HepG2 (cell line): Measurements from ENCODE around the gene KLHL11. TPM values are rescaled to one million over a fixed set of nuclear protein-coding genes. Genes with fewer than 3 reads are reported as not detected.

Source experiments
- ATAC-seq: fragments of 200-7000 bp; cut with Tn5 transposase; 3 replicates; pipeline ENCODE4 v1.9.1; 2020; ENCODE audit warnings: mild to moderate bottlenecking, moderate library complexity
- BruUV-seq: library from RNA; stranded (reverse); fragments of 400-500 nt; replicated peaks from 2 replicates; lab custom pipeline; 2021; lab: Mats Ljungman, UMichigan
- CTCF ChIA-PET: fragments of 300-600 bp; formaldehyde crosslinking; extraction: SDS; loops from one replicate; lab custom pipeline; 2021; ENCODE audit warnings: low total read pairs, inconsistent platforms, low intra/inter-chr PET ratio; lab: Yijun Ruan, JAX
- POLR2A ChIA-PET: fragments of 350-600 bp; sonication (Branson Sonifier 250); formaldehyde crosslinking; loops from one replicate; lab custom pipeline; 2020; ENCODE audit warnings: antibody characterized with exemption, inconsistent platforms; lab: Yijun Ruan, JAX
- DNase-seq: peaks from one replicate; pipeline ENCODE4 v3.0.0-alpha.2; 2015; ENCODE audit warnings: low spot score
- FAIRE-seq: peaks from 3 replicates; lab custom pipeline; 2011; peaks lifted over from hg19 to GRCh38; lab: Jason Lieb, UNC
- H2AFZ ChIP-seq: one replicate; pipeline ENCODE4 v1.6.1; 2011; ENCODE audit warnings: low read length, inconsistent platforms
- H3K27ac ChIP-seq: fragments of 300-600 bp; 3 replicates; pipeline ENCODE4 v1.8.0; 2011; ENCODE audit warnings: mixed run types, mild to moderate bottlenecking, mixed read lengths, low read length, inconsistent platforms; ENCODE audit not compliant: insufficient read depth; ENCODE audit errors: extremely low read length
- H3K27me3 ChIP-seq, 2 experiments: fragments of 200-600 bp in 1 of 2; 2 replicates in 1 of 2; 3 replicates in 1 of 2; pipeline versions ENCODE4 v1.6.0 to v1.8.0; 2011; ENCODE audit warnings: low read length in 2 of 2, mild to moderate bottlenecking in 2 of 2, moderate library complexity in 2 of 2, inconsistent platforms in 1 of 2; ENCODE audit not compliant: insufficient read depth in 2 of 2, control insufficient read depth in 1 of 2
- H3K36me3 ChIP-seq, 2 experiments: fragments of 200-600 bp in 1 of 2; replicated peaks in 1 of 2; 2 replicates in 1 of 2; 3 replicates in 1 of 2; pipeline versions ENCODE4 v1.5.1 to v1.8.0; 2011; ENCODE audit warnings: low read length in 2 of 2, inconsistent platforms in 1 of 2; ENCODE audit not compliant: insufficient read depth in 2 of 2, control insufficient read depth in 1 of 2
- H3K4me1 ChIP-seq: 2 replicates; pipeline ENCODE4 v1.5.1; 2012; ENCODE audit warnings: low read length, inconsistent platforms; ENCODE audit not compliant: insufficient read depth
- H3K4me2 ChIP-seq: 2 replicates; pipeline ENCODE4 v1.6.0; 2011; ENCODE audit warnings: low read depth, low read length, inconsistent platforms
- H3K4me3 ChIP-seq, 3 experiments: fragments of 200-600 bp in 1 of 3; sonication (generic), shearing (Covaris generic) in 1 of 3; replicated peaks in 1 of 3; 2 replicates each; pipeline ENCODE4 v1.5.1; 2011 to 2016; ENCODE audit warnings: low read length in 3 of 3, inconsistent platforms in 2 of 3, low read depth in 2 of 3, mild to moderate bottlenecking in 2 of 3, control low read depth in 1 of 3, mixed read lengths in 1 of 3; ENCODE audit not compliant: insufficient read depth in 1 of 3
- H3K79me2 ChIP-seq: one replicate; pipeline ENCODE4 v1.6.1; 2011; ENCODE audit warnings: low read length, inconsistent platforms; ENCODE audit not compliant: insufficient read depth
- H3K9ac ChIP-seq: 2 replicates; pipeline ENCODE4 v1.6.0; 2011; ENCODE audit warnings: mild to moderate bottlenecking, low read depth, low read length, inconsistent platforms; ENCODE audit not compliant: insufficient read depth
- H3K9me3 ChIP-seq: 2 replicates; pipeline ENCODE4 v1.5.1; 2012; ENCODE audit warnings: mild to moderate bottlenecking, low read length
- H4K20me1 ChIP-seq: 2 replicates; pipeline ENCODE4 v1.6.0; 2011; ENCODE audit warnings: inconsistent platforms, mild to moderate bottlenecking, low read length, moderate library complexity; ENCODE audit not compliant: insufficient read depth
- DPF2 ChIP-seq: sonication (generic); formaldehyde crosslinking; IDR thresholded peaks from 2 replicates; pipeline ENCODE4 v1.4.0; 2020; ENCODE audit warnings: mild to moderate bottlenecking, low read depth, missing genetic modification reagents, borderline replicate concordance
- FOSL2 ChIP-seq: sonication (generic); formaldehyde crosslinking; IDR thresholded peaks from 2 replicates; pipeline ENCODE4 v1.4.0; 2020; ENCODE audit warnings: missing genetic modification reagents
- HNRNPK ChIP-seq: fragments of 200-400 bp; formaldehyde crosslinking; IDR thresholded peaks from 2 replicates; pipeline ENCODE4 v1.6.1; 2018; ENCODE audit warnings: low read length, low read depth, moderate library complexity, mild to moderate bottlenecking; ENCODE audit not compliant: poor library complexity, severe bottlenecking
- JUN ChIP-seq: sonication (generic); formaldehyde crosslinking; IDR thresholded peaks from 2 replicates; pipeline ENCODE4 v1.4.0; 2020; ENCODE audit warnings: mild to moderate bottlenecking, missing genetic modification reagents
- MAFG ChIP-seq: sonication (generic); formaldehyde crosslinking; IDR thresholded peaks from 2 replicates; pipeline ENCODE4 v1.5.1; 2020; ENCODE audit warnings: mild to moderate bottlenecking, missing genetic modification reagents
- MZF1 ChIP-seq: sonication (generic); formaldehyde crosslinking; IDR thresholded peaks from 2 replicates; pipeline ENCODE4 v1.8.1; 2023; ENCODE audit warnings: mild to moderate bottlenecking, missing genetic modification reagents, borderline replicate concordance
- PCBP1 ChIP-seq: fragments of 200-400 bp; formaldehyde crosslinking; IDR thresholded peaks from 2 replicates; pipeline ENCODE4 v1.6.1; 2017; ENCODE audit warnings: mild to moderate bottlenecking, low read depth, low read length, borderline replicate concordance
- PCBP2 ChIP-seq: fragments of 200-400 bp; formaldehyde crosslinking; optimal IDR thresholded peaks from 2 replicates; pipeline ENCODE3; 2018; ENCODE audit warnings: low read length, low read depth; ENCODE audit not compliant: poor library complexity, severe bottlenecking
- POGK ChIP-seq: sonication (generic); formaldehyde crosslinking; conservative IDR thresholded peaks from 2 replicates; pipeline ENCODE4 v1.8.0; 2022; ENCODE audit warnings: mild to moderate bottlenecking, moderate library complexity, missing genetic modification reagents
- ZC3H13 ChIP-seq: sonication (generic); formaldehyde crosslinking; IDR thresholded peaks from 2 replicates; pipeline ENCODE4 v1.8.1; 2023; ENCODE audit warnings: mild to moderate bottlenecking, missing genetic modification reagents, moderate library complexity
- ZNF235 ChIP-seq: sonication (generic); formaldehyde crosslinking; IDR thresholded peaks from 2 replicates; pipeline ENCODE4 v1.8.1; 2023; ENCODE audit warnings: mild to moderate bottlenecking, missing genetic modification reagents, borderline replicate concordance
- ZNF512 ChIP-seq: sonication (generic); formaldehyde crosslinking; IDR thresholded peaks from 2 replicates; pipeline ENCODE4 v1.4.0; 2020; ENCODE audit warnings: mild to moderate bottlenecking, missing genetic modification reagents
- ZNF724P ChIP-seq: sonication (generic); formaldehyde crosslinking; IDR thresholded peaks from 2 replicates; pipeline ENCODE4 v1.8.0; 2022; ENCODE audit warnings: missing genetic modification reagents, borderline replicate concordance
- ZNF780A ChIP-seq: sonication (generic); formaldehyde crosslinking; IDR thresholded peaks from 2 replicates; pipeline ENCODE4 v1.8.0; 2022; ENCODE audit warnings: mild to moderate bottlenecking, missing genetic modification reagents, moderate library complexity
- WGBS: methylation state at CpG from one replicate; pipeline ENCODE4 v1.1.6; 2017; ENCODE audit warnings: low lambda C conversion rate; 5-methylcytosine and 5-hydroxymethylcytosine counted together
- in situ Hi-C: cut with HindIII; loops from 2 replicates; pipeline ENCODE4 v1.10.0; 2017; ENCODE audit warnings: low pct_unique_long_range_greater_than_20kb; ENCODE audit not compliant: extremely low pct_ligation_motif_present
- intact Hi-C: fragments of 100-400 bp; cut with micrococcal nuclease; formaldehyde crosslinking; loops from one replicate; pipeline ENCODE4 v1.10.0; 2022; ENCODE audit not compliant: unreplicated experiment
- polyA plus RNA-seq, 8 experiments: library from polyadenylated mRNA; depleted of rRNA in 3 of 8; stranded (reverse) in 7 of 8; unstranded in 1 of 8; fragments of >200 nt; fragmentation: Illumina TruSeq in 4 of 8; extraction: Trizol in 4 of 8; gene quantifications; 2 replicates each; pipeline versions ENCODE4 v1.2.1 to v1.2.3, GENCODE V29; 2011 to 2016; ENCODE audit warnings: low read depth in 4 of 8, missing spikeins in 1 of 8, mixed read lengths in 1 of 8; ENCODE audit not compliant: insufficient read depth in 1 of 8
- total RNA-seq, 5 experiments: library from RNA; depleted of rRNA; stranded (reverse); fragments of >200 nt; fragmentation: Illumina TruSeq; extraction: Trizol; gene quantifications; 2 replicates each; pipeline ENCODE4 v1.2.3, GENCODE V29; 2016; ENCODE audit warnings: low read depth in 1 of 5

KLHL11 gene
- total and polyA plus RNA-seq, 2 of the 13 experiments (the other 11 are each of a cell fraction or from before 2014, with no cell fraction given), result 7.7 to 27.5 TPM

- Histone ChIP-seq H3K4me2 (no peak overlapping the region), H3K4me3 (no peak overlapping the region), H3K79me2 (peaks cover 5% of the 10 kb centered on the region), H3K9ac (no peak overlapping the region), H3K27ac (no peak overlapping the region), H2AFZ (no peak overlapping the region), H3K27me3 (no peaks in the 10 kb centered on the region), H3K9me3 (no peaks in the 10 kb centered on the region), H3K4me1 (peaks cover 47% of the 10 kb centered on the region), H4K20me1 (no peaks in the 10 kb centered on the region), H3K36me3 (peaks cover 38 to 68% of the 10 kb centered on the region in 2 experiments)
- ChIA-PET CTCF (no interaction called here), POLR2A (no interaction called here)
- intact Hi-C loops (no loop called here), in situ Hi-C loops (no loop called here)
- no TSS peak for BruUV-seq
- FAIRE-seq (no peak), ATAC-seq (no peak), DNase-seq (no peak)
- TF ChIP-seq ZNF780A (CRISPR knock-in tag) (no peak), ZC3H13 (CRISPR knock-in tag) (no peak), FOSL2 (CRISPR knock-in tag) (no peak), ZNF512 (CRISPR knock-in tag) (peak; percentile 52; the same call in 1 of the 2 replicates), MZF1 (no peak), JUN (no peak), DPF2 (CRISPR knock-in tag) (no peak), PCBP2 (peak; percentile 91), PCBP1 (peak; percentile 74; the same call in 1 of the 2 replicates), ZNF724P (CRISPR knock-in tag) (0 out of 2 replicates have a peak, but pooled peaks have one; percentile 31), POGK (no peak), MAFG (CRISPR knock-in tag) (no peak), ZNF235 (CRISPR knock-in tag) (no peak), HNRNPK (peak; percentile 94)
- 98% methylated on average over 7 of the region's 7 CpGs for WGBS
Measured at GRCh38 chr17:41904242-41904841, 39.1 kb upstream of the KLHL11 start.
